ENCODE measurements around the gene SLIT3.

- no peak for TF ChIP-seq POLR2A (IDR thresholded peaks at IDR 0.05)
- no peak for TF ChIP-seq CTCF (IDR thresholded peaks at IDR 0.05)
- TF ChIP-seq EP300 (IDR thresholded peaks at IDR 0.05): no peak
- TF ChIP-seq POLR2AphosphoS5 (IDR thresholded peaks at IDR 0.05): no peak
These were observed 77.9 kb downstream of the SLIT3 start for GRCh38 chr5:169222934-169223594.
